EH (cell line): ENCODE measurements around the gene RXFP2.

Experiments
- DNase-seq: peaks from one replicate; pipeline ENCODE4 v3.0.0-alpha.2; 2015; ENCODE audit warnings: low read depth

RXFP2 gene

GRCh38 chr13:31827707-31828106 is 88.4 kb downstream of the RXFP2 start:
- DNase-seq = no peak

GRCh38 chr13:31835932-31836331 is 96.6 kb downstream of the RXFP2 start:
- DNase-seq = peak; percentile 61

GRCh38 chr13:31843044-31843443 is 103.7 kb downstream of the RXFP2 start:
- no peak for DNase-seq

- DNase-seq = peak; percentile 89
These were observed 107.0 kb downstream of the RXFP2 start for GRCh38 chr13:31846182-31846938.

- DNase-seq = no peak
These were observed 107.8 kb downstream of the RXFP2 start for GRCh38 chr13:31846961-31847752.

GRCh38 chr13:31848621-31849020 is 109.3 kb downstream of the RXFP2 start:
- DNase-seq = no peak

- no peak for DNase-seq
These were observed 109.9 kb downstream of the RXFP2 start for GRCh38 chr13:31849206-31849605.

GRCh38 chr13:31850041-31850555 is 110.8 kb downstream of the RXFP2 start:
- no peak for DNase-seq

- no peak for DNase-seq
These were observed 111.9 kb downstream of the RXFP2 start for GRCh38 chr13:31851216-31851615.
